Measurements from ENCODE around the gene RYK. TPM values are rescaled to one million over a fixed set of nuclear protein-coding genes. Genes with fewer than 3 reads are reported as not detected.
A peak's percentile ranks its signal among the peaks of the same experiment; 100 is the strongest.

RYK gene
- total RNA-seq, 1 experiment from 2014 or later = 93.7 TPM

GRCh38 chr3:134294302-134295280, 43.9 kb upstream of the RYK start:
- intact Hi-C loops (cut with micrococcal nuclease; ENCODE audit: unreplicated experiment) = loop anchor here (5.0 kb wide), 1 partner anchor 32 kb away; no protein-coding TSS in a partner anchor
- Histone ChIP-seq H3K27ac (no peak overlapping the region), H3K4me3 (no peak overlapping the region), H3K9me2 (ENCODE audit: insufficient read depth) (no peaks in the 10 kb centered on the region), H3K79me2 (ENCODE audit: low read depth) (no peaks in the 10 kb centered on the region), H4K20me1 (ENCODE audit: insufficient read depth) (no peaks in the 10 kb centered on the region), H3K9me3 (ENCODE audit: insufficient read depth, low read depth) (no peaks in the 10 kb centered on the region), H3K4me2 (no peak overlapping the region), H3K27me3 (ENCODE audit: insufficient read depth, low read depth) (no peaks in the 10 kb centered on the region), H3K36me3 (ENCODE audit: low read depth) (no peaks in the 10 kb centered on the region), H3K4me1 (replicated peaks; ENCODE audit: insufficient read depth) (no peaks in the 10 kb centered on the region), H3F3A (ENCODE audit: insufficient read depth, low read depth) (no peaks in the 10 kb centered on the region), H2AFZ (no peak overlapping the region)
- ChIA-PET POLR2A (ENCODE audit: unreplicated experiment) (no interaction called here), CTCF (interaction anchor here (0.5 kb wide), 1 partner anchor 33 kb away, joined by 7 read pairs; no protein-coding TSS in a partner anchor)
- BruUV-seq (replicated peaks) = no TSS peak
- DNase-seq = peak in 1 of 2 experiments; percentile 21
- TF ChIP-seq EZH2 (IDR thresholded peaks at IDR 0.05; ENCODE audit: low read depth) (no peak), CTCF (conservative IDR thresholded peaks at IDR 0.05) (no peak)

- Histone ChIP-seq H3K4me1 (replicated peaks; ENCODE audit: insufficient read depth) (no peaks in the 10 kb centered on the region), H3K27ac (no peak overlapping the region), H3K4me3 (no peak overlapping the region), H2AFZ (0 out of 2 replicates have a peak overlapping the region, but pooled peaks have one; percentile 17), H3K36me3 (ENCODE audit: low read depth) (no peaks in the 10 kb centered on the region), H3K27me3 (ENCODE audit: insufficient read depth, low read depth) (no peaks in the 10 kb centered on the region), H3K79me2 (ENCODE audit: low read depth) (no peaks in the 10 kb centered on the region), H3K9me3 (ENCODE audit: insufficient read depth, low read depth) (no peaks in the 10 kb centered on the region), H3K9me2 (ENCODE audit: insufficient read depth) (no peaks in the 10 kb centered on the region), H4K20me1 (ENCODE audit: insufficient read depth) (no peaks in the 10 kb centered on the region), H3K4me2 (no peak overlapping the region), H3F3A (ENCODE audit: insufficient read depth, low read depth) (no peaks in the 10 kb centered on the region)
- TF ChIP-seq EZH2 (IDR thresholded peaks at IDR 0.05; ENCODE audit: low read depth) (no peak), CTCF (conservative IDR thresholded peaks at IDR 0.05) (no peak)
- intact Hi-C loops (cut with micrococcal nuclease; ENCODE audit: unreplicated experiment) = no loop called here
- peak in 1 of 2 experiments; percentile 49 for DNase-seq
- POLR2A ChIA-PET (ENCODE audit: unreplicated experiment) = no interaction called here
- BruUV-seq (replicated peaks) = no TSS peak
- CTCF ChIA-PET = no interaction called here
Measured at GRCh38 chr3:134291319-134292254, 40.9 kb upstream of the RYK start.

GRCh38 chr3:134287512-134287911, 36.9 kb upstream of the RYK start:
- POLR2A ChIA-PET (ENCODE audit: unreplicated experiment) = interaction anchor here (0.5 kb wide), 1 partner anchor 28 kb away, joined by 4 read pairs; no protein-coding TSS in a partner anchor
- no peaks in the 10 kb centered on the region for H3K79me2 ChIP-seq (ENCODE audit: low read depth)
- no peaks in the 10 kb centered on the region for H3K36me3 ChIP-seq (ENCODE audit: low read depth)
- no peak overlapping the region for H3K4me3 ChIP-seq
- H3K27ac ChIP-seq = no peak overlapping the region
- H3K27me3 ChIP-seq (ENCODE audit: insufficient read depth, low read depth) = no peaks in the 10 kb centered on the region
- no peaks in the 10 kb centered on the region for H3K4me1 ChIP-seq (replicated peaks; ENCODE audit: insufficient read depth)
- no peak overlapping the region for H2AFZ ChIP-seq
- no peaks in the 10 kb centered on the region for H3K9me3 ChIP-seq (ENCODE audit: insufficient read depth, low read depth)
- intact Hi-C loops (cut with micrococcal nuclease; ENCODE audit: unreplicated experiment) = no loop called here
- no peak for DNase-seq
- no peak overlapping the region for H3K4me2 ChIP-seq
- no TSS peak for BruUV-seq (replicated peaks)
- H4K20me1 ChIP-seq (ENCODE audit: insufficient read depth) = no peaks in the 10 kb centered on the region
- no peaks in the 10 kb centered on the region for H3F3A ChIP-seq (ENCODE audit: insufficient read depth, low read depth)
- no peaks in the 10 kb centered on the region for H3K9me2 ChIP-seq (ENCODE audit: insufficient read depth)
- CTCF ChIA-PET = no interaction called here
- TF ChIP-seq CTCF (conservative IDR thresholded peaks at IDR 0.05) (no peak), EZH2 (IDR thresholded peaks at IDR 0.05; ENCODE audit: low read depth) (no peak)
